Common myeloid progenitor, CD34-positive (primary cell): ENCODE results near the gene SPDYE4.

Source experiments
- CTCF ChIA-PET: fragments of 350-600 bp; sonication (Branson Sonifier 250); formaldehyde crosslinking; loops from one replicate; lab custom pipeline; 2021; ENCODE audit warnings: antibody characterized with exemption; lab: Charles Lee
- POLR2A ChIA-PET: fragments of 350-600 bp; sonication (Branson Sonifier 250); formaldehyde crosslinking; loops from one replicate; lab custom pipeline; 2021; ENCODE audit warnings: antibody characterized with exemption; lab: Charles Lee
- DNase-seq, 3 donors: peaks; one replicate each; pipeline versions ENCODE4 v3.0.0 to v3.0.0-alpha.2; 2013
- H3K27ac ChIP-seq, 2 experiments: 1 replicate in 1 of 2; 2 replicates in 1 of 2; pipeline ENCODE4 v1.7.0; 2013; ENCODE audit warnings: inconsistent platforms in 2 of 2, low read length in 2 of 2, mild to moderate bottlenecking in 2 of 2, low read depth in 1 of 2, moderate library complexity in 1 of 2; ENCODE audit not compliant: severe bottlenecking in 2 of 2, insufficient read depth in 1 of 2, poor library complexity in 1 of 2
- H3K27me3 ChIP-seq, 5 experiments: replicated peaks in 2 of 5; 1 replicate in 3 of 5; 2 replicates in 2 of 5; pipeline versions ENCODE4 v1.6.1 to v1.7.0; 2013; ENCODE audit warnings: low read length in 4 of 5, mild to moderate bottlenecking in 2 of 5, moderate library complexity in 2 of 5, inconsistent platforms in 1 of 5; ENCODE audit not compliant: insufficient read depth in 5 of 5, control insufficient read depth in 4 of 5
- H3K36me3 ChIP-seq, 4 experiments: 1 replicate in 2 of 4; 2 replicates in 2 of 4; pipeline versions ENCODE4 v1.6.1 to v1.7.0; 2013; ENCODE audit warnings: low read length in 3 of 4, control low read depth in 1 of 4, mild to moderate bottlenecking in 1 of 4; ENCODE audit not compliant: control insufficient read depth in 4 of 4, insufficient read depth in 4 of 4
- H3K4me1 ChIP-seq, 4 experiments: 1 replicate in 3 of 4; 2 replicates in 1 of 4; pipeline versions ENCODE4 v1.6.1 to v1.7.1; 2013; ENCODE audit warnings: low read length in 3 of 4, mild to moderate bottlenecking in 3 of 4, control low read depth in 1 of 4, inconsistent platforms in 1 of 4, moderate library complexity in 1 of 4; ENCODE audit not compliant: control insufficient read depth in 4 of 4, insufficient read depth in 4 of 4; ENCODE audit errors: control extremely low read depth in 1 of 4
- H3K4me3 ChIP-seq, 7 experiments: 1 replicate in 4 of 7; 2 replicates in 3 of 7; pipeline versions ENCODE4 v1.5.1 to v1.7.0; 2013; ENCODE audit warnings: mild to moderate bottlenecking in 7 of 7, low read length in 6 of 7, moderate library complexity in 6 of 7, inconsistent platforms in 2 of 7, low read depth in 2 of 7, control low read depth in 1 of 7; ENCODE audit not compliant: insufficient read depth in 4 of 7, control insufficient read depth in 1 of 7; ENCODE audit errors: extremely low read depth in 1 of 7
- H3K9me3 ChIP-seq, 5 experiments: 1 replicate in 4 of 5; 2 replicates in 1 of 5; pipeline versions ENCODE4 v1.6.1 to v1.7.1; 2013; ENCODE audit warnings: low read length in 4 of 5, mild to moderate bottlenecking in 2 of 5, inconsistent platforms in 1 of 5, low read depth in 1 of 5, moderate library complexity in 1 of 5; ENCODE audit not compliant: control insufficient read depth in 4 of 5, insufficient read depth in 2 of 5; ENCODE audit errors: control extremely low read depth in 1 of 5
- WGBS: methylation state at CpG from one replicate; pipeline ENCODE4 v1.1.5; 2013; ENCODE audit not compliant: insufficient coverage; 5-methylcytosine and 5-hydroxymethylcytosine counted together

Gene SPDYE4

DNA sequence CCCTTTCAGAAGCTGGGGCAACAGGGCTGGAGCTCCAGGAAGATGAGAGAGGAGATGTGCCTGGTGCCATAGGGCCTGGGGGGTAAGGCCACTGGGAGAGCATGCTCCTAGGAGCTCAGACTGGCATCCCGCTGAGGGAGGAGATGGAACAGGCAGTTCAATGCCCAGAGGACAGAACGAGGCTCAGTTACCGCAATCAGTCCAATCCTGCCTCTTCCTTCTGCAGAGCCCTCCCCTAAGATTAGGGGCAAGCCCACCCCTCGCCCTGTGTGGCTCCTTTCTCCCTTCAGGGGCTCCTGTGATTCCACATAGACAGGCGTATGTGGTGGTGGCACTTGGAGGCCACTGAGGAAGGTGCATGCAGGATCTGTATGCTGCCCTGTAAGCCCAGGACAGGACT, 16.1 kb downstream of the SPDYE4 start:
- CTCF ChIA-PET = interaction anchor here (0.8 to 2.8 kb wide), 7 partner anchors 29 to 170 kb away, joined by 3 to 8 read pairs (median 4); no protein-coding TSS in a partner anchor
- H3K4me1 ChIP-seq = peaks cover 3 to 29% (median 19%) of the 10 kb centered on the region in 4 experiments
- no peak for DNase-seq
- peaks cover 0 to 8% (median 0%) of the 10 kb centered on the region in 5 experiments for H3K27me3 ChIP-seq
- no peak overlapping the region for H3K4me3 ChIP-seq
- H3K9me3 ChIP-seq = no peaks in the 10 kb centered on the region
- POLR2A ChIA-PET = interaction anchor here (0.6 kb wide), 1 partner anchor 85 kb away, joined by 3 read pairs; no protein-coding TSS in a partner anchor
- no peak overlapping the region for H3K27ac ChIP-seq
- 96% methylated on average over 4 of the region's 5 CpGs for WGBS
- no peaks in the 10 kb centered on the region for H3K36me3 ChIP-seq

GRCh38 chr17:8741771-8742170, 16.6 kb downstream of the SPDYE4 start:
- DNase-seq = no peak
- peaks cover 3 to 29% (median 19%) of the 10 kb centered on the region in 4 experiments for H3K4me1 ChIP-seq
- H3K27ac ChIP-seq = no peak overlapping the region
- peaks cover 0 to 8% (median 0%) of the 10 kb centered on the region in 5 experiments for H3K27me3 ChIP-seq
- ChIA-PET POLR2A (interaction anchor here (0.6 kb wide), 1 partner anchor 84 kb away, joined by 3 read pairs; no protein-coding TSS in a partner anchor), CTCF (interaction anchor here (0.8 to 2.8 kb wide), 8 partner anchors 29 to 169 kb away, joined by 3 to 8 read pairs (median 4); no protein-coding TSS in a partner anchor)
- H3K9me3 ChIP-seq = no peaks in the 10 kb centered on the region
- WGBS = 45% methylated on average over 4 of the region's 4 CpGs
- H3K36me3 ChIP-seq = no peaks in the 10 kb centered on the region
- H3K4me3 ChIP-seq = peak overlapping the region in 2 of 7 experiments; percentile 66 to 82

- ChIA-PET POLR2A (no interaction called here), CTCF (interaction anchor here (1.0 to 2.8 kb wide), 10 partner anchors 16 to 169 kb away, joined by 3 to 8 read pairs (median 4); no protein-coding TSS in a partner anchor)
- Histone ChIP-seq H3K4me3 (peak overlapping the region in 3 of 7 experiments; percentile 66 to 82 (median 70)), H3K9me3 (no peaks in the 10 kb centered on the region), H3K4me1 (peaks cover 2 to 26% (median 17%) of the 10 kb centered on the region in 4 experiments), H3K27me3 (peaks cover 0 to 8% (median 0%) of the 10 kb centered on the region in 5 experiments), H3K36me3 (no peaks in the 10 kb centered on the region), H3K27ac (no peak overlapping the region)
- WGBS = 42% methylated on average over 9 of the region's 17 CpGs
- DNase-seq = peak in 1 of 3 donors; percentile 16
Measured at GRCh38 chr17:8741366-8741765, 17.0 kb downstream of the SPDYE4 start.

DNA sequence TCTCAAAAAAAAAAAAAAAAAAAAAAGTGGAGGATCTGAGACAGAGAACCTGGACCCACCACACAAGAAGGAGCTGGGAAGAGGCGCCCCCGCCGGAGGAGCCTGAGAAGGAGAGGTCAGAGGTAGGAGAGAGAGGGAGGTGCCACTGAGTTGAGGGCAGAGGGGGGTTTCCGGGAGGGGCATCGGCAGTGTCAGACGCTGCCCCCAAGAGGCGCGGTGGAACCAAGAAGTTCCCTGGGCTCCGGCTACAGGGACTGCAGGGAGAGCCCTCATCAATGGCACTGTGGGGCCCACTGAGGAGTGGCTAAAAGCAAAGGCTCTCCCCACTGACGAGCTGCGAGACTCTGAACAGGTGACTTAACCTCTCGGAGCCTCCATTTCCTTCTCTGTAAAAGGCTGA, 17.9 kb downstream of the SPDYE4 start:
- peaks cover 0 to 8% (median 0%) of the 10 kb centered on the region in 5 experiments for H3K27me3 ChIP-seq
- CTCF ChIA-PET = interaction anchor here (1.2 to 2.8 kb wide), 7 partner anchors 15 to 167 kb away, joined by 3 to 8 read pairs (median 5); no protein-coding TSS in a partner anchor
- no peaks in the 10 kb centered on the region for H3K36me3 ChIP-seq
- H3K4me1 ChIP-seq = peaks cover 0 to 23% (median 12%) of the 10 kb centered on the region in 4 experiments
- H3K9me3 ChIP-seq = no peaks in the 10 kb centered on the region
- POLR2A ChIA-PET = no interaction called here
- peak overlapping the region in 5 of 7 experiments; percentile 23 to 82 (median 66) for H3K4me3 ChIP-seq
- peak; percentile 82 to 87 (median 83) for DNase-seq
- WGBS = 2% methylated on average over 12 of the region's 12 CpGs
- no peak overlapping the region for H3K27ac ChIP-seq

GRCh38 chr17:8739097-8739496, 19.2 kb downstream of the SPDYE4 start:
- ChIA-PET CTCF (interaction anchor here (1.0 to 2.3 kb wide), 3 partner anchors 13 to 88 kb away, joined by 3 to 5 read pairs (median 4); no protein-coding TSS in a partner anchor), POLR2A (interaction anchor here (0.7 kb wide), 1 partner anchor 30 kb away, joined by 4 read pairs; no protein-coding TSS in a partner anchor)
- Histone ChIP-seq H3K4me3 (no peak overlapping the region), H3K4me1 (peaks cover 0 to 21% (median 9%) of the 10 kb centered on the region in 4 experiments), H3K27me3 (peaks cover 0 to 6% (median 0%) of the 10 kb centered on the region in 5 experiments), H3K9me3 (no peaks in the 10 kb centered on the region), H3K36me3 (no peaks in the 10 kb centered on the region), H3K27ac (no peak overlapping the region)
- DNase-seq = no peak
- 79% methylated on average over 4 of the region's 8 CpGs for WGBS

GRCh38 chr17:8736796-8737195, 21.6 kb downstream of the SPDYE4 start:
- no peak for DNase-seq
- no peak overlapping the region for H3K4me3 ChIP-seq
- POLR2A ChIA-PET = no interaction called here
- H3K27ac ChIP-seq = no peak overlapping the region
- H3K27me3 ChIP-seq = no peaks in the 10 kb centered on the region
- H3K4me1 ChIP-seq = peaks cover 0 to 19% (median 9%) of the 10 kb centered on the region in 4 experiments
- WGBS = 92% methylated on average over 2 of the region's 2 CpGs
- H3K9me3 ChIP-seq = no peaks in the 10 kb centered on the region
- CTCF ChIA-PET = interaction anchor here (0.8 kb wide), 1 partner anchor 155 kb away, joined by 4 read pairs; no protein-coding TSS in a partner anchor
- H3K36me3 ChIP-seq = no peaks in the 10 kb centered on the region

- H3K4me3 ChIP-seq = no peak overlapping the region
- WGBS = 79% methylated on average over 6 of the region's 6 CpGs
- no peaks in the 10 kb centered on the region for H3K9me3 ChIP-seq
- H3K27ac ChIP-seq = no peak overlapping the region
- POLR2A ChIA-PET = no interaction called here
- no peaks in the 10 kb centered on the region for H3K27me3 ChIP-seq
- no peaks in the 10 kb centered on the region for H3K36me3 ChIP-seq
- peaks cover 0 to 15% (median 7%) of the 10 kb centered on the region in 4 experiments for H3K4me1 ChIP-seq
- CTCF ChIA-PET = interaction anchor here (0.8 kb wide), 1 partner anchor 155 kb away, joined by 4 read pairs; no protein-coding TSS in a partner anchor
- DNase-seq = no peak
Measured at GRCh38 chr17:8736362-8736761, 22.0 kb downstream of the SPDYE4 start.
